AG10803 (cell line): Measurements from ENCODE around the gene AXL.

ENCODE experiments used
- DNase-seq: peaks from one replicate; pipeline ENCODE4 v3.0.0; 2010; ENCODE audit warnings: low read depth
- H3K4me3 ChIP-seq: 2 replicates; pipeline ENCODE4 v1.5.1; 2011; ENCODE audit warnings: mild to moderate bottlenecking, low read length, control low read depth
- CTCF ChIP-seq: conservative IDR thresholded peaks from 2 replicates; pipeline ENCODE4 v1.5.1; 2011; ENCODE audit warnings: mild to moderate bottlenecking, low read length, control low read depth, inconsistent platforms

AXL gene

GRCh38 chr19:41302624-41303351, 83.8 kb downstream of the AXL start:
- TF ChIP-seq CTCF = no peak
- no peak for DNase-seq
- no peak overlapping the region for H3K4me3 ChIP-seq

- H3K4me3 ChIP-seq = no peak overlapping the region
- TF ChIP-seq CTCF = no peak
- no peak for DNase-seq
Measured at GRCh38 chr19:41303954-41304353, 84.9 kb downstream of the AXL start.

- no peak overlapping the region for H3K4me3 ChIP-seq
- no peak for DNase-seq
- no peak for TF ChIP-seq CTCF
Measured at GRCh38 chr19:41304706-41305483, 85.9 kb downstream of the AXL start.

GRCh38 chr19:41305927-41306793, 87.1 kb downstream of the AXL start:
- DNase-seq = no peak
- no peak overlapping the region for H3K4me3 ChIP-seq

GRCh38 chr19:41307090-41307875, 88.3 kb downstream of the AXL start:
- no peak for TF ChIP-seq CTCF
- DNase-seq = no peak
- H3K4me3 ChIP-seq = no peak overlapping the region

More at GRCh38 chr19:41305927-41306793, 87.1 kb downstream of the AXL start:
- TF ChIP-seq CTCF = no peak

GRCh38 chr19:41307954-41308449, 89.0 kb downstream of the AXL start:
- no peak for DNase-seq

More at GRCh38 chr19:41307954-41308449, 89.0 kb downstream of the AXL start:
- no peak for TF ChIP-seq CTCF
- H3K4me3 ChIP-seq = no peak overlapping the region
